ENCODE measurements around the gene COP1.

The COP1 gene

DNA sequence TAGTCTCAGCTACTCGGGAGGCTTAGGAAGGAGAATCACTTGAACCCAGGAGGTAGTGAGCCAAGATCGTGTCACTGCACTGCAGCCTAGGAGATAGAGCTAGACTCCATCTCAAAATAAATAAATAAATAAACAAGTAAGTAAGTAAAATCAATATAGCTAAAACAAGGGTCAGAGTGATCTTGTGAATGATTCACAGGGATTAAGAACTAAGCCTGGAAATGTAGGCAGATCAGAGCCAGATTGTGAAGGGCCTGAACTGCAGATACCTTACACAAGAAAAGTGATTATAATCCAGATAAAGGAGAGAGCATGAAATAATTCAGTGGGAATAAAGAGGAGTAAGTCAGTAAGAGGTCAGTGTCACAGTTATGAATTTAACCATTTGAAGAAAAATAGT, 41.5 kb downstream of the COP1 start:
- no peak for DNase-seq (ENCODE audit: low read depth)
- TF ChIP-seq, protein P1, sequence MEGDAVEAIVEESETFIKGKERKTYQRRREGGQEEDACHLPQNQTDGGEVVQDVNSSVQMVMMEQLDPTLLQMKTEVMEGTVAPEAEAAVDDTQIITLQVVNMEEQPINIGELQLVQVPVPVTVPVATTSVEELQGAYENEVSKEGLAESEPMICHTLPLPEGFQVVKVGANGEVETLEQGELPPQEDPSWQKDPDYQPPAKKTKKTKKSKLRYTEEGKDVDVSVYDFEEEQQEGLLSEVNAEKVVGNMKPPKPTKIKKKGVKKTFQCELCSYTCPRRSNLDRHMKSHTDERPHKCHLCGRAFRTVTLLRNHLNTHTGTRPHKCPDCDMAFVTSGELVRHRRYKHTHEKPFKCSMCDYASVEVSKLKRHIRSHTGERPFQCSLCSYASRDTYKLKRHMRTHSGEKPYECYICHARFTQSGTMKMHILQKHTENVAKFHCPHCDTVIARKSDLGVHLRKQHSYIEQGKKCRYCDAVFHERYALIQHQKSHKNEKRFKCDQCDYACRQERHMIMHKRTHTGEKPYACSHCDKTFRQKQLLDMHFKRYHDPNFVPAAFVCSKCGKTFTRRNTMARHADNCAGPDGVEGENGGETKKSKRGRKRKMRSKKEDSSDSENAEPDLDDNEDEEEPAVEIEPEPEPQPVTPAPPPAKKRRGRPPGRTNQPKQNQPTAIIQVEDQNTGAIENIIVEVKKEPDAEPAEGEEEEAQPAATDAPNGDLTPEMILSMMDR (IDR thresholded peaks at IDR 0.05; ENCODE audit: insufficient read depth, low read depth, low read length, missing control alignments), result no peak
- no peak overlapping the region for H3K4me3 ChIP-seq (ENCODE audit: low read depth, low read length)

DNA sequence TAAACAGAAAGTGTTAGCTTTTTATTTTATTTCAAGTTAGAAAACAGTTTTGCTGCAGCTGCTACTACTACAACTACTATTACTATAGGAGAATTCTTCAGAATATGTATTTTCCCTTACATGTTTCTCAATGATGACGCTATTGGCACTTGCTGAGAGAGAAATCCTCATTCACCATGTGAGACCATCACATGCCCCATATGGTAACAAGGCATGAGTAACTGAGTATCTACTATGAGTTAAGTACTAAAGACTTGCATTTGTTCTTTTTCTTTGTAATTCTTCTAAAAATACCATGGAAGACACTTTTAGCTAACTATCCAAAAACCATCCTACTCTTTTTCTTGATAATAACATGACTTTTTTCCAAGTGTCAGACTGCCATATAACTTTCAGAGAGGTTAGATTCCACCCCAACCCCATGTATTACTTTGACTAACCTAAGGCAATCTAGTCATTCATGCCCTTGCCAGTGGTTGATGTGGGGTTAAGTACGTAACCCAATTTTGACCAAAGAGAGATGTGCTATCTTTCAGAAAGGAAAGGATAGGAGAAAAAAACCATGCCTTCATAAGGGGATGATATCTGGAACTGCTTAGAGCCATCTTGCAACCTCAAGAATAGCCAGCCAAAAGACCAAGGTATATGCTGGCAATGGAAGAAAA, 42.9 kb downstream of the COP1 start:
- TF ChIP-seq, protein P1 (IDR thresholded peaks at IDR 0.05; ENCODE audit: insufficient read depth, low read depth, low read length, missing control alignments), result no peak
- no peak for DNase-seq (ENCODE audit: low read depth)
- no peak overlapping the region for H3K4me3 ChIP-seq (ENCODE audit: low read depth, low read length)

DNA sequence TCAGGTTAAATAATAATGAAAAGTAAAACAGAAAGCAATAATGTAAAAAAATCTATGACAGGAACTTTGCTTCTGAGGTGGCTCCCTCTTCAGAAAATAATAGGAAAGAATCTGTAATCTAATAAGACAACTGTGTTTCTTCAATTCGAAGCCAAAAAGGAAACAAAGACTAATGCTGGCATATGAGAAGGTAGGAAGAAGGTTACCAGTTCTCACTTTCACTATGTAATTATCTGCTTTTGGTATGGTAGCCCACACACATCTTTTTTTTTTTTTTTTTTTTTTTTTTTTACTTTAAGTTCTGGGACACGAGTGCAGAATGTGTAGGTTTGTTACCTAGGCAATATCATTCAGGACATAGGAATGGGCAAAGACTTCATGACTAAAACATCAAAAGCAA, 47.1 kb downstream of the COP1 start:
- no peak for DNase-seq (ENCODE audit: low read depth)
- H3K4me3 ChIP-seq (ENCODE audit: low read depth, low read length), result no peak overlapping the region
- TF ChIP-seq, protein P1 (IDR thresholded peaks at IDR 0.05; ENCODE audit: insufficient read depth, low read depth, low read length, missing control alignments), result no peak

DNA sequence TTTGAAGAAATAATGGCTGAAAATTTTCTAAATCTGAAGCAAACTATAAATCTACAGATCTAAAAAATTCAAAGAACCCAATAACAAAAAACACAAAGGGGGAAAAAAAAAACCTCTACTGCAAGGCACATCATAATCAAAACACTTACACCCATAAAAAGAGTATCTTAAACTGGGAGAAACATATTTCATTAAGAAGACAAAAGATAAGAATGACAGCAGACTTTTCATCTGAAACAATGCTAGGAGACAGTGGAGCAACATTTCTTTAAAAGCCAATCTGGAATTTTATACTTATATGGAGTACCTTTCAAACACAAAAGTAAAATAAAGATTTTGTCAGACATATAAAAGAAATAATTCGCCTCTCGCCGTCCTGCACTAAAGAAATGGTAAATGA, 49.1 kb downstream of the COP1 start:
- H3K4me3 ChIP-seq (ENCODE audit: low read depth, low read length), result no peak overlapping the region
- DNase-seq (ENCODE audit: low read depth), result no peak
- TF ChIP-seq, protein P1 (IDR thresholded peaks at IDR 0.05; ENCODE audit: insufficient read depth, low read depth, low read length, missing control alignments), result no peak

DNA sequence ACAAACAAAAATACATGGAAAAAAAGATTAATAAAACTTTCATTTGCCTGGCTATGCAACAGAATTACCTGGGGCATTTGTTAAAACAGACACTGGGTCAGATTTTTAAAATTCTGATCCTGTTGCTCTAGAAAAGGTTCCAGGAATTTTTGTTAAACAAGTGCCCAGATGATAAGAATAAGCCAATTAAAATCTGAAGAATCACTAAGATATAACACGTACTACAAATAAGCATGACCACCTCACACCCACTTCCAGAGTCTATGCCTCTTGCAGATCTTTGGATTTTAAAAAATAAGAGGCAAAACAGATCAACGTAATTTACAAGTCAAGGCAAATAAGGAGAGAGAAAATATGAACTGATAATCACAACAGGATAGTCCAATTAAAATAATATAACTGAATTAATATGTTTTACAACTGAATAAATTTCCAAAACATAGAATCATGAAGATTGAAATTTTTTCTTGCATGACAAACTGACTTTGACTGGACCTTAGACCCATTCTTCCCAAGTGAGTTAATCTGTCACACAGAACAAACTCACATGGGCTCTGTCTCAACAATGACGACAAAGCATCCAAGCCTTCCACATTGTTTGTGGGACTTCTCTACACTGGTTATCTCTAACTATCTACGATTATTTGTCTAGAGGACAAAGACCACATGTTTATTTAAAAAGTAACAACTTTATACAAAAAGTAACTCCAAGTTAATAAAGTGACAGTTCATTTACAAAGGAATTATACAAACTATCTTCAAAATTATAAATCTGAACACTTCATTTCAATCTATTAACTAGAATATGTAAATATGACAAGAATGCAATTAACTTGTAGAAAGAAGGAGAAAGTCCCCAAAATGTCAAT, 56.9 kb downstream of the COP1 start:
- H3K4me3 ChIP-seq (ENCODE audit: low read depth, low read length), result no peak overlapping the region
- TF ChIP-seq, protein P1 (IDR thresholded peaks at IDR 0.05; ENCODE audit: insufficient read depth, low read depth, low read length, missing control alignments), result no peak
- DNase-seq (ENCODE audit: low read depth), result no peak

DNA sequence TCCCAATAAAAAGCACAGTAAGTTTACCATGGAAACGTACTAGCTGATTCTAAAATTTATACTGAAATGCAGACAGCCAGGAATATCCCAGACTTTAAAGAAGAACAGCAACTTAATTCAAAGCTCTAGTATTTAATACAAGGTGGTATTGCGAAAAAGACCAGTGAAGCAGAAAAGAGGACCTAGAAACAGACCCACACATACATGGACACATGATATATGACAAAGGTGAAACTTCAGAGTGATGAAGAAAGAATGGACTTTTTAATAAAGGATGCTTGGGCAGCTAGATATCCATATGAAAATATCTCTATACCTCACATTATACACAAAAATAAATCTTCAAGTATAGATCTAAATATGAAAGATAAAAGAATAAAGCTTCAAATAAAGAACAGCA, 62.6 kb downstream of the COP1 start:
- no peak overlapping the region for H3K4me3 ChIP-seq (ENCODE audit: low read depth, low read length)
- DNase-seq (ENCODE audit: low read depth), result no peak
- TF ChIP-seq, protein P1 (IDR thresholded peaks at IDR 0.05; ENCODE audit: insufficient read depth, low read depth, low read length, missing control alignments), result no peak
